ENCODE measurements around the gene GINS2. TPM values are rescaled to one million over a fixed set of nuclear protein-coding genes. Genes with fewer than 3 reads are reported as not detected.
A peak's percentile ranks its signal among the peaks of the same experiment; 100 is the strongest.

Gene GINS2
- polyA plus RNA-seq, 1 of the 3 experiments (the other 2 are of a cell fraction), result 9.0 TPM

DNA sequence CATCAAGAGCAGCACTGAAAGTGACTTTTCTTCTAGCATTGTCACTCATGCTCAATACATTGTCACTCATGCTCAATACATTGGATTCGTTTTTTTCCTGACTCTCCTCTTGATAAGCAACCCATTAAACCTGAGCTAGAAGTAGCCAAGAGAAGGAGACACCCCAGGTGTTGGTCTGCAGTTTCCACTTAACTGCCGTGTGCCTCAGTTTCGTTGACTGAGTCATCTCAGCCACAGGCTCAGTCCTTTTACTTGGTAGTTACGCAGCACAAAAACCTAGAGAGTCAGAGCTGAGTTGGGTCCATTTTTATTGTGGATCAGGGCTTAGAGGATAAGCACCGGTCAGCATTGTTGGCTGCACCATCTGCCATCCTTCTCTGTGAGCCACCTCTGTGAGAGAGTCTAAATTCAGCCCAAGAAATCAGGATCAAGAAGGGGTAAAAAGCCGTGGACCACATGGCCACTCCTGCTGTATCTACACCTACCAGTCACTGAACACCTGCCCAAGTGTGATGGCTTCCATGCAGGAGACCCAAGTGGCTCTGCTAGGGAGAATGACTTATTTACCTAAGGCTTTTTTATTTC is 11.3 kb downstream of the GINS2 start:
- DNase-seq, result no peak
- peaks cover 8% of the 10 kb centered on the region for H3F3A ChIP-seq (replicated peaks; ENCODE audit: insufficient read depth)
- no peaks in the 10 kb centered on the region for H3K9me3 ChIP-seq
- WGBS (ENCODE audit: low lambda C conversion rate), result 83% methylated on average over 5 of the region's 6 CpGs
- H4K20me1 ChIP-seq (ENCODE audit: insufficient read depth), result no peaks in the 10 kb centered on the region
- peaks cover 51 to 62% of the 10 kb centered on the region in 2 experiments for H3K36me3 ChIP-seq (replicated peaks in 1 of 2; ENCODE audit: control insufficient read depth in 1 of 2, insufficient read depth in 2 of 2, low read length in 1 of 2)
- no peak overlapping the region for H3K4me2 ChIP-seq
- peaks cover 3% of the 10 kb centered on the region; the same call in 1 of the 2 replicates for H3K79me2 ChIP-seq (ENCODE audit: insufficient read depth)
- peaks cover 9 to 42% of the 10 kb centered on the region in 2 experiments; a peak in 2 of 4 replicates for H3K4me1 ChIP-seq (ENCODE audit: control insufficient read depth in 1 of 2, insufficient read depth in 2 of 2, low read depth in 1 of 2, low read length in 1 of 2)
- no peak overlapping the region for H3K4me3 ChIP-seq (ENCODE audit: low read depth in 2 of 2, low read length in 1 of 2)
- ChIA-PET CTCF (interaction anchor here (0.9 to 13.2 kb wide), 6 partner anchors 12 to 1571 kb away, joined by 3 to 138 read pairs (median 6); partner anchors contain the start of gene GINS2), POLR2A (interaction anchor here (1.4 kb wide), 1 partner anchor 12 kb away, joined by 3 read pairs; the partner anchor contains the start of gene GINS2)
- peak overlapping the region in 1 of 2 experiments; percentile 16; a peak in 1 of 4 replicates for H3K27ac ChIP-seq (ENCODE audit: low read depth in 2 of 2, low read length in 1 of 2)
- H3K9ac ChIP-seq, result no peak overlapping the region
- no peaks in the 10 kb centered on the region for H3K27me3 ChIP-seq (ENCODE audit: insufficient read depth)
- no peak for TF ChIP-seq FOSL2 (IDR thresholded peaks at IDR 0.05; ENCODE audit: borderline replicate concordance, low read depth)
- TF ChIP-seq TAF1 (IDR thresholded peaks at IDR 0.05; ENCODE audit: borderline replicate concordance, low read depth, low read length), result no peak
- no peak for TF ChIP-seq MXI1 (IDR thresholded peaks at IDR 0.05; ENCODE audit: low read depth, low read length)
- TF ChIP-seq FOXM1 (IDR thresholded peaks at IDR 0.05; ENCODE audit: low read depth), result no peak
- no peak for TF ChIP-seq GATA2 (CRISPR knock-in tag; IDR thresholded peaks at IDR 0.05)
- no peak for TF ChIP-seq GABPA (IDR thresholded peaks at IDR 0.05; ENCODE audit: low read depth)
- TF ChIP-seq, protein P1, sequence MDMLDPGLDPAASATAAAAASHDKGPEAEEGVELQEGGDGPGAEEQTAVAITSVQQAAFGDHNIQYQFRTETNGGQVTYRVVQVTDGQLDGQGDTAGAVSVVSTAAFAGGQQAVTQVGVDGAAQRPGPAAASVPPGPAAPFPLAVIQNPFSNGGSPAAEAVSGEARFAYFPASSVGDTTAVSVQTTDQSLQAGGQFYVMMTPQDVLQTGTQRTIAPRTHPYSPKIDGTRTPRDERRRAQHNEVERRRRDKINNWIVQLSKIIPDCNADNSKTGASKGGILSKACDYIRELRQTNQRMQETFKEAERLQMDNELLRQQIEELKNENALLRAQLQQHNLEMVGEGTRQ (IDR thresholded peaks at IDR 0.05; ENCODE audit: borderline replicate concordance, low read depth, low read length), result no peak
- TF ChIP-seq SIN3A (IDR thresholded peaks at IDR 0.05; ENCODE audit: borderline replicate concordance, low read depth, low read length), result no peak
- TF ChIP-seq MAX (IDR thresholded peaks at IDR 0.05; ENCODE audit: low read depth), result no peak
- no peak for TF ChIP-seq YY1 (IDR thresholded peaks at IDR 0.05; ENCODE audit: low read depth)
- no peak for TF ChIP-seq FOXJ3 (CRISPR knock-in tag; IDR thresholded peaks at IDR 0.05)
- TF ChIP-seq POLR2AphosphoS5 (IDR thresholded peaks at IDR 0.05; ENCODE audit: low read depth, low read length), result no peak
- TF ChIP-seq, protein P2, sequence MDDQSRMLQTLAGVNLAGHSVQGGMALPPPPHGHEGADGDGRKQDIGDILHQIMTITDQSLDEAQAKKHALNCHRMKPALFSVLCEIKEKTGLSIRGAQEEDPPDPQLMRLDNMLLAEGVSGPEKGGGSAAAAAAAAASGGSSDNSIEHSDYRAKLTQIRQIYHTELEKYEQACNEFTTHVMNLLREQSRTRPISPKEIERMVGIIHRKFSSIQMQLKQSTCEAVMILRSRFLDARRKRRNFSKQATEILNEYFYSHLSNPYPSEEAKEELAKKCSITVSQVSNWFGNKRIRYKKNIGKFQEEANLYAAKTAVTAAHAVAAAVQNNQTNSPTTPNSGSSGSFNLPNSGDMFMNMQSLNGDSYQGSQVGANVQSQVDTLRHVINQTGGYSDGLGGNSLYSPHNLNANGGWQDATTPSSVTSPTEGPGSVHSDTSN (IDR thresholded peaks at IDR 0.05), result no peak
- no peak for TF ChIP-seq ELF1 (IDR thresholded peaks at IDR 0.05)
- TF ChIP-seq NFIC (IDR thresholded peaks at IDR 0.05; ENCODE audit: borderline replicate concordance), result no peak
- TF ChIP-seq CHD2 (IDR thresholded peaks at IDR 0.05; ENCODE audit: low read length, partially characterized antibody), result no peak
- TF ChIP-seq RFX5 (IDR thresholded peaks at IDR 0.05; ENCODE audit: low read length), result no peak
- no peak for TF ChIP-seq JUND (IDR thresholded peaks at IDR 0.05)
- TF ChIP-seq, protein P3, sequence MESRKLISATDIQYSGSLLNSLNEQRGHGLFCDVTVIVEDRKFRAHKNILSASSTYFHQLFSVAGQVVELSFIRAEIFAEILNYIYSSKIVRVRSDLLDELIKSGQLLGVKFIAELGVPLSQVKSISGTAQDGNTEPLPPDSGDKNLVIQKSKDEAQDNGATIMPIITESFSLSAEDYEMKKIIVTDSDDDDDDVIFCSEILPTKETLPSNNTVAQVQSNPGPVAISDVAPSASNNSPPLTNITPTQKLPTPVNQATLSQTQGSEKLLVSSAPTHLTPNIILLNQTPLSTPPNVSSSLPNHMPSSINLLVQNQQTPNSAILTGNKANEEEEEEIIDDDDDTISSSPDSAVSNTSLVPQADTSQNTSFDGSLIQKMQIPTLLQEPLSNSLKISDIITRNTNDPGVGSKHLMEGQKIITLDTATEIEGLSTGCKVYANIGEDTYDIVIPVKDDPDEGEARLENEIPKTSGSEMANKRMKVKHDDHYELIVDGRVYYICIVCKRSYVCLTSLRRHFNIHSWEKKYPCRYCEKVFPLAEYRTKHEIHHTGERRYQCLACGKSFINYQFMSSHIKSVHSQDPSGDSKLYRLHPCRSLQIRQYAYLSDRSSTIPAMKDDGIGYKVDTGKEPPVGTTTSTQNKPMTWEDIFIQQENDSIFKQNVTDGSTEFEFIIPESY (IDR thresholded peaks at IDR 0.05; ENCODE audit: borderline replicate concordance, low read depth), result no peak
- no peak for TF ChIP-seq EP300 (IDR thresholded peaks at IDR 0.05; ENCODE audit: borderline replicate concordance in 1 of 2, low read depth in 1 of 2, low read length in 1 of 2)
- no peaks in the 10 kb centered on the region for H3K9me2 ChIP-seq
- no peak overlapping the region for H2AFZ ChIP-seq (ENCODE audit: low read depth)
